ENCODE data around the gene LPAR6. TPM values are rescaled to one million over a fixed set of nuclear protein-coding genes. Genes with fewer than 3 reads are reported as not detected.

Gene LPAR6
- total RNA-seq, 1 experiment from 2014 or later = not detected

DNA sequence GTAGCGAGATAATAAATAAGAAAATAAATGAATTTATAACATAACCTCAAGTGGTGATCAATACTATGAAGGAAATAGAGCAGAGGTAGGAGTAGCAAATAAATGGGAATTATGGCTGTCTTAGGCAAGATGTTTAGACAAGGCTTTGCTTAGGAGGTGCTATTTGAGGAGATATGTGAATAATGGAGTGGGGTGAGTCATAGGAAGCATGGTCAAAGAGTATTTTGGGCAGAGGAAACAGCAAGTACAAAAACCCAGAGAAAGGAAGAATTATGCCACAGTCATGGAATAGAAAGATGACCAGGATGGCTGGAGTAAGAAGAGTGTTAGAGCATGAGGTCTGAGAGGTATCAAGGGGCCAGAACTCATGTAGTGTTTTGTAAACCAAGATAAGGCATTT, 33.6 kb upstream of the LPAR6 start:
- Histone ChIP-seq H3K4me1 (no peaks in the 10 kb centered on the region), H3K27me3 (replicated peaks; ENCODE audit: control insufficient read depth, insufficient read depth, low read length) (no peaks in the 10 kb centered on the region), H3K4me3 (ENCODE audit: low read depth, low read length) (no peak overlapping the region), H3K9me3 (no peaks in the 10 kb centered on the region), H3K36me3 (ENCODE audit: control insufficient read depth, insufficient read depth, low read length) (no peaks in the 10 kb centered on the region)
- POLR2A ChIA-PET = no interaction called here
- no peak for DNase-seq
- no peak for TF ChIP-seq CTCF (IDR thresholded peaks at IDR 0.05; ENCODE audit: insufficient read depth in 1 of 2, low read depth in 1 of 2, low read length in 1 of 2, severe bottlenecking in 1 of 2, unreplicated experiment in 1 of 2)
- intact Hi-C loops (cut with micrococcal nuclease; ENCODE audit: unreplicated experiment) = no loop called here
- Mint-ChIP-seq H3K27ac (ENCODE audit: unreplicated experiment) (no peak overlapping the region), H3K4me1 (ENCODE audit: low read depth, unreplicated experiment) (no peaks in the 10 kb centered on the region), H3K4me3 (ENCODE audit: unreplicated experiment) (no peak overlapping the region), H3K27me3 (ENCODE audit: insufficient read depth, unreplicated experiment) (no peaks in the 10 kb centered on the region), H3K9me3 (ENCODE audit: unreplicated experiment) (peaks cover 6% of the 10 kb centered on the region), H3K36me3 (ENCODE audit: insufficient read depth, unreplicated experiment) (no peaks in the 10 kb centered on the region)
- BruUV-seq (replicated peaks) = no TSS peak
- CTCF ChIA-PET = no interaction called here

GRCh38 chr13:48443442-48444208, 30.7 kb upstream of the LPAR6 start:
- CTCF ChIA-PET = no interaction called here
- no peaks in the 10 kb centered on the region for H3K36me3 Mint-ChIP-seq (ENCODE audit: insufficient read depth, unreplicated experiment)
- POLR2A ChIA-PET = interaction anchor here (0.6 kb wide), 1 partner anchor 1001 kb away, joined by 4 read pairs; the partner anchor contains the start of gene SETDB2
- Histone ChIP-seq H3K9me3 (no peaks in the 10 kb centered on the region), H3K4me3 (ENCODE audit: low read depth, low read length) (no peak overlapping the region), H3K27me3 (replicated peaks; ENCODE audit: control insufficient read depth, insufficient read depth, low read length) (no peaks in the 10 kb centered on the region), H3K4me1 (no peaks in the 10 kb centered on the region), H3K36me3 (ENCODE audit: control insufficient read depth, insufficient read depth, low read length) (no peaks in the 10 kb centered on the region)
- no peaks in the 10 kb centered on the region for H3K9me3 Mint-ChIP-seq (ENCODE audit: unreplicated experiment)
- no peak overlapping the region for H3K27ac Mint-ChIP-seq (ENCODE audit: unreplicated experiment)
- BruUV-seq (replicated peaks) = no TSS peak
- H3K4me1 Mint-ChIP-seq (ENCODE audit: low read depth, unreplicated experiment) = no peaks in the 10 kb centered on the region
- no peak for DNase-seq
- no peaks in the 10 kb centered on the region for H3K27me3 Mint-ChIP-seq (ENCODE audit: insufficient read depth, unreplicated experiment)
- no peak overlapping the region for H3K4me3 Mint-ChIP-seq (ENCODE audit: unreplicated experiment)
- intact Hi-C loops (cut with micrococcal nuclease; ENCODE audit: unreplicated experiment) = no loop called here
- TF ChIP-seq CTCF (IDR thresholded peaks at IDR 0.05; ENCODE audit: insufficient read depth in 1 of 2, low read depth in 1 of 2, low read length in 1 of 2, severe bottlenecking in 1 of 2, unreplicated experiment in 1 of 2) = no peak

- no peaks in the 10 kb centered on the region for H3K36me3 Mint-ChIP-seq (ENCODE audit: insufficient read depth, unreplicated experiment)
- no peaks in the 10 kb centered on the region for H3K27me3 Mint-ChIP-seq (ENCODE audit: insufficient read depth, unreplicated experiment)
- H3K4me1 Mint-ChIP-seq (ENCODE audit: low read depth, unreplicated experiment) = no peaks in the 10 kb centered on the region
- ChIA-PET POLR2A (no interaction called here), CTCF (no interaction called here)
- no TSS peak for BruUV-seq (replicated peaks)
- no peak for TF ChIP-seq CTCF (IDR thresholded peaks at IDR 0.05; ENCODE audit: insufficient read depth in 1 of 2, low read depth in 1 of 2, low read length in 1 of 2, severe bottlenecking in 1 of 2, unreplicated experiment in 1 of 2)
- Histone ChIP-seq H3K27me3 (replicated peaks; ENCODE audit: control insufficient read depth, insufficient read depth, low read length) (no peaks in the 10 kb centered on the region), H3K4me3 (ENCODE audit: low read depth, low read length) (no peak overlapping the region), H3K36me3 (ENCODE audit: control insufficient read depth, insufficient read depth, low read length) (no peaks in the 10 kb centered on the region), H3K9me3 (no peaks in the 10 kb centered on the region), H3K4me1 (no peaks in the 10 kb centered on the region)
- H3K9me3 Mint-ChIP-seq (ENCODE audit: unreplicated experiment) = no peaks in the 10 kb centered on the region
- no peak overlapping the region for H3K4me3 Mint-ChIP-seq (ENCODE audit: unreplicated experiment)
- no peak for DNase-seq
- H3K27ac Mint-ChIP-seq (ENCODE audit: unreplicated experiment) = no peak overlapping the region
- intact Hi-C loops (cut with micrococcal nuclease; ENCODE audit: unreplicated experiment) = no loop called here
These were observed 24.5 kb upstream of the LPAR6 start for GRCh38 chr13:48437371-48437770.

Measured in Caco-2 (cell line).